HCT116 (cell line): ENCODE measurements around the gene NEDD4. TPM values are rescaled to one million over a fixed set of nuclear protein-coding genes. Genes with fewer than 3 reads are reported as not detected.

Experiments
- ATAC-seq: fragments of 200-7000 bp; cut with Tn5 transposase; 2 replicates; pipeline ENCODE4 v1.9.1; 2020; ENCODE audit warnings: mild to moderate bottlenecking, moderate library complexity
- BruUV-seq: library from RNA; stranded (reverse); fragments of 400-500 nt; replicated peaks from 2 replicates; lab custom pipeline; 2021; lab: Mats Ljungman, UMichigan
- CTCF ChIA-PET: fragments of 300-600 bp; sonication (Branson Sonifier 250); formaldehyde crosslinking; loops from one replicate; lab custom pipeline; 2021; ENCODE audit warnings: antibody characterized with exemption; lab: Charles Lee
- POLR2A ChIA-PET: fragments of 300-600, 350-600 bp; sonication (Branson Sonifier 250); formaldehyde crosslinking; loops from one replicate; lab custom pipeline; 2021; ENCODE audit warnings: antibody characterized with exemption; lab: Charles Lee
- RAD21 ChIA-PET, 2 experiments: fragments of 300-600 bp; sonication (Branson Sonifier 250); formaldehyde crosslinking; loops; one replicate each; lab custom pipeline; 2023; ENCODE audit warnings: low total read pairs in 2 of 2; ENCODE audit not compliant: uncharacterized antibody in 2 of 2, unreplicated experiment in 2 of 2, low non-redundant PET in 1 of 2; lab: Charles Lee
- DNase-seq: peaks from one replicate; pipeline ENCODE4 v3.0.0-alpha.2; 2010; ENCODE audit warnings: low read depth, low spot score
- H2AFZ ChIP-seq: fragments of 200-600 bp; shearing (Covaris generic), sonication (generic); 2 replicates; pipeline ENCODE4 v1.6.1; 2017; ENCODE audit warnings: low read depth, mixed run types, mixed read lengths, antibody characterized with exemption, low read length; ENCODE audit not compliant: poor library complexity, severe bottlenecking
- H3K27ac ChIP-seq: 2 replicates; pipeline ENCODE4 v1.5.1; 2012; ENCODE audit warnings: low read depth, low read length
- H3K27me3 ChIP-seq: fragments of 200-600 bp; sonication (generic); 2 replicates; pipeline ENCODE4 v1.6.1; 2016; ENCODE audit warnings: mixed run types, low read length, mixed read lengths; ENCODE audit not compliant: insufficient read depth
- H3K36me3 ChIP-seq, 2 experiments: fragments of 200-500 bp in 1 of 2; fragments of 200-600 bp in 1 of 2; sonication (Bioruptor generic) in 1 of 2; sonication (generic) in 1 of 2; 2 replicates each; pipeline versions ENCODE4 v1.5.1 to v1.6.1; 2014 to 2016; ENCODE audit warnings: low read length in 2 of 2, inconsistent platforms in 1 of 2, mixed read lengths in 1 of 2, mixed run types in 1 of 2; ENCODE audit not compliant: insufficient read depth in 2 of 2, control insufficient read depth in 1 of 2
- H3K4me1 ChIP-seq, 2 experiments: fragments of 200-600 bp in 1 of 2; sonication (generic) in 1 of 2; 2 replicates each; pipeline versions ENCODE4 v1.5.1 to v1.6.1; 2012 to 2017; ENCODE audit warnings: low read length in 2 of 2, inconsistent platforms in 1 of 2, mild to moderate bottlenecking in 1 of 2, mixed read lengths in 1 of 2, mixed run types in 1 of 2, moderate library complexity in 1 of 2; ENCODE audit not compliant: insufficient read depth in 2 of 2, control insufficient read depth in 1 of 2
- H3K4me2 ChIP-seq: fragments of 200-600 bp; sonication (generic); 2 replicates; pipeline ENCODE4 v1.6.1; 2017; ENCODE audit warnings: mixed run types, low read length, mixed read lengths
- H3K4me3 ChIP-seq, 2 experiments: fragments of 200-600 bp in 1 of 2; sonication (generic) in 1 of 2; replicated peaks in 1 of 2; 2 replicates each; pipeline ENCODE4 v1.5.1; 2011 to 2016; ENCODE audit warnings: low read length in 2 of 2, control low read depth in 1 of 2, low read depth in 1 of 2, mild to moderate bottlenecking in 1 of 2, mixed read lengths in 1 of 2, mixed run types in 1 of 2
- H3K79me2 ChIP-seq: fragments of 200-600 bp; sonication (generic); 2 replicates; pipeline ENCODE4 v1.6.1; 2017; ENCODE audit warnings: mild to moderate bottlenecking, mixed run types, low read length, moderate library complexity, mixed read lengths; ENCODE audit not compliant: insufficient read depth
- H3K9ac ChIP-seq: fragments of 200-600 bp; sonication (generic); 2 replicates; pipeline ENCODE4 v1.6.1; 2016; ENCODE audit warnings: low read length, mixed read lengths
- H3K9me2 ChIP-seq: fragments of 200-600 bp; sonication (generic), shearing (Covaris generic); 2 replicates; pipeline ENCODE4 v1.6.1; 2017; ENCODE audit warnings: mixed run types, mild to moderate bottlenecking, moderate library complexity; ENCODE audit not compliant: insufficient read depth
- H3K9me3 ChIP-seq, 2 experiments: fragments of 200-500 bp in 1 of 2; fragments of 200-600 bp in 1 of 2; sonication (Bioruptor generic) in 1 of 2; sonication (generic) in 1 of 2; 2 replicates each; pipeline ENCODE4 v1.6.1; 2014 to 2017; ENCODE audit warnings: low read length in 2 of 2, mixed read lengths in 2 of 2, inconsistent platforms in 1 of 2, low read depth in 1 of 2, mild to moderate bottlenecking in 1 of 2, mixed run types in 1 of 2, moderate library complexity in 1 of 2; ENCODE audit not compliant: control insufficient read depth in 1 of 2, insufficient read depth in 1 of 2
- H4K20me1 ChIP-seq: fragments of 200-600 bp; sonication (generic), shearing (Covaris generic); 2 replicates; pipeline ENCODE4 v1.6.1; 2017; ENCODE audit warnings: mixed run types, mild to moderate bottlenecking, moderate library complexity; ENCODE audit not compliant: insufficient read depth
- ELF1 ChIP-seq: IDR thresholded peaks from 2 replicates; pipeline ENCODE4 v1.6.1; 2012; ENCODE audit warnings: low read depth, borderline replicate concordance
- EZH2phosphoT487 ChIP-seq: fragments of 200-600 bp; IDR thresholded peaks from 2 replicates; pipeline ENCODE4 v1.6.1; 2018; ENCODE audit warnings: antibody characterized with exemption, borderline replicate concordance
- POLR2A ChIP-seq: IDR thresholded peaks from 2 replicates; pipeline ENCODE4 v1.7.0; 2011; ENCODE audit warnings: borderline replicate concordance; ENCODE audit not compliant: insufficient read depth, insufficient read length; ENCODE audit errors: extremely low read depth
- POLR2AphosphoS5 ChIP-seq: IDR thresholded peaks from 2 replicates; pipeline ENCODE4 v1.6.1; 2011; ENCODE audit warnings: mild to moderate bottlenecking, low read depth, low read length, moderate library complexity
- RAD21 ChIP-seq: IDR thresholded peaks from 2 replicates; pipeline ENCODE4 v1.6.1; 2012; ENCODE audit warnings: low read depth, mild to moderate bottlenecking
- REST ChIP-seq: IDR thresholded peaks from 2 replicates; pipeline ENCODE4 v1.6.1; 2012; ENCODE audit warnings: low read depth
- SRF ChIP-seq: IDR thresholded peaks from 2 replicates; pipeline ENCODE4 v1.6.1; 2012; ENCODE audit warnings: low read depth
- TCF7L2 ChIP-seq: IDR thresholded peaks from 2 replicates; pipeline ENCODE4 v1.7.0; 2011; ENCODE audit warnings: borderline replicate concordance, inconsistent platforms; ENCODE audit not compliant: insufficient read depth, insufficient read length; ENCODE audit errors: extremely low read depth
- ZNF274 ChIP-seq: fragments of 200-500 bp; sonication (Bioruptor generic); IDR thresholded peaks from 2 replicates; pipeline ENCODE4 v1.6.1; 2014; ENCODE audit warnings: mild to moderate bottlenecking, low read depth, low read length, inconsistent platforms
- intact Hi-C: fragments of 100-400 bp; cut with micrococcal nuclease; formaldehyde crosslinking; loops from 2 replicates; pipeline ENCODE4 v1.10.0; 2022
- total RNA-seq: library from RNA; stranded (reverse); gene quantifications from one replicate; pipeline ENCODE4 v1.2.1, GENCODE V29; 2021; ENCODE audit not compliant: unreplicated experiment
- TF ChIP-seq, protein P1 (sequence below): IDR thresholded peaks from 2 replicates; pipeline ENCODE4 v1.6.1; 2012
- TF ChIP-seq, protein P2 (sequence below), 3 experiments: fragments of 200-600 bp in 1 of 3; sonication (generic) in 1 of 3; IDR thresholded peaks in 2 of 3; conservative IDR thresholded peaks in 1 of 3; 2 replicates each; pipeline ENCODE4 v1.5.1; 2012 to 2017; ENCODE audit warnings: low read depth in 2 of 3, low read length in 2 of 3, antibody characterized with exemption in 1 of 3, borderline replicate concordance in 1 of 3, control low read depth in 1 of 3, mild to moderate bottlenecking in 1 of 3, mixed read lengths in 1 of 3, mixed run types in 1 of 3, moderate library complexity in 1 of 3; ENCODE audit not compliant: insufficient read depth in 1 of 3

NEDD4 gene
- total RNA-seq, 1 experiment from 2014 or later, result 13.7 TPM

DNA sequence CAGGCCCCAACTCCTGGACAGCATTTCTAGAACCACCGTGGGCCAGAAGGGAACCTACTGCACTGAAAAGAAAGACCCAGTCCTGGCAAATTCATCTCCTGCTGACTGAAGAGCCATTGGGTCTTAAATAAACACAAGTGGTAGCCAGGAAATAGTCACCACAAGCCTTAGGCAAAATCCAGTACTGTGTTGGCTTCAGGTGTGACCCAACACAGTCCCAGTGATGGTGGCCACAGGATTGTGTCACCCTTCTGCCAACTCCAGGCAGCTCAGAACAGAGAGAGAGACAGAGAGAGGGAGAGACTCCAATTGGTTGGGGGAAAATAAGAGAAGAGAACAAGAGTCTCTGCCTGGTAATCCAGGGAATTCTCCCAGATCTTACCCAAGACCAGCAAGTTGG is 23.1 kb downstream of the NEDD4 start:
- POLR2A ChIA-PET, result no interaction called here
- H3K79me2 ChIP-seq, result no peaks in the 10 kb centered on the region; the same call in 1 of the 2 replicates

More for the DNA sequence above, 23.1 kb downstream of the NEDD4 start:
- DNase-seq, result no peak
- intact Hi-C loops, result no loop called here
- Histone ChIP-seq H3K9ac (no peak overlapping the region), H4K20me1 (no peaks in the 10 kb centered on the region), H3K4me1 (no peaks in the 10 kb centered on the region), H3K27ac (no peak overlapping the region), H3K4me3 (no peak overlapping the region), H3K4me2 (no peak overlapping the region), H3K9me2 (no peaks in the 10 kb centered on the region; the same call in 1 of the 2 replicates), H3K9me3 (no peaks in the 10 kb centered on the region), H3K36me3 (no peaks in the 10 kb centered on the region), H3K27me3 (no peaks in the 10 kb centered on the region), H2AFZ (no peak overlapping the region)
- ATAC-seq, result no peak
- CTCF ChIA-PET, result no interaction called here
- RAD21 ChIA-PET, result no interaction called here
- BruUV-seq, result no TSS peak
- no peak for TF ChIP-seq RAD21
- no peak for TF ChIP-seq ELF1
- no peak for TF ChIP-seq POLR2AphosphoS5
- TF ChIP-seq ZNF274, result no peak
- no peak for TF ChIP-seq REST
- TF ChIP-seq, protein P1, sequence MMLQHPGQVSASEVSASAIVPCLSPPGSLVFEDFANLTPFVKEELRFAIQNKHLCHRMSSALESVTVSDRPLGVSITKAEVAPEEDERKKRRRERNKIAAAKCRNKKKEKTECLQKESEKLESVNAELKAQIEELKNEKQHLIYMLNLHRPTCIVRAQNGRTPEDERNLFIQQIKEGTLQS, result no peak
- TF ChIP-seq TCF7L2, result no peak
- no peak for TF ChIP-seq EZH2phosphoT487
- TF ChIP-seq SRF, result no peak
- TF ChIP-seq, protein P2, sequence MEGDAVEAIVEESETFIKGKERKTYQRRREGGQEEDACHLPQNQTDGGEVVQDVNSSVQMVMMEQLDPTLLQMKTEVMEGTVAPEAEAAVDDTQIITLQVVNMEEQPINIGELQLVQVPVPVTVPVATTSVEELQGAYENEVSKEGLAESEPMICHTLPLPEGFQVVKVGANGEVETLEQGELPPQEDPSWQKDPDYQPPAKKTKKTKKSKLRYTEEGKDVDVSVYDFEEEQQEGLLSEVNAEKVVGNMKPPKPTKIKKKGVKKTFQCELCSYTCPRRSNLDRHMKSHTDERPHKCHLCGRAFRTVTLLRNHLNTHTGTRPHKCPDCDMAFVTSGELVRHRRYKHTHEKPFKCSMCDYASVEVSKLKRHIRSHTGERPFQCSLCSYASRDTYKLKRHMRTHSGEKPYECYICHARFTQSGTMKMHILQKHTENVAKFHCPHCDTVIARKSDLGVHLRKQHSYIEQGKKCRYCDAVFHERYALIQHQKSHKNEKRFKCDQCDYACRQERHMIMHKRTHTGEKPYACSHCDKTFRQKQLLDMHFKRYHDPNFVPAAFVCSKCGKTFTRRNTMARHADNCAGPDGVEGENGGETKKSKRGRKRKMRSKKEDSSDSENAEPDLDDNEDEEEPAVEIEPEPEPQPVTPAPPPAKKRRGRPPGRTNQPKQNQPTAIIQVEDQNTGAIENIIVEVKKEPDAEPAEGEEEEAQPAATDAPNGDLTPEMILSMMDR (IDR thresholded peaks at IDR 0.05 in 2 of 3, conservative IDR thresholded peaks at IDR 0.05 in 1 of 3; ENCODE audit: borderline replicate concordance in 1 of 3, insufficient read depth in 1 of 3, low read depth in 2 of 3, low read length in 2 of 3), result no peak
- no peak for TF ChIP-seq POLR2A
